Measurements from ENCODE around the gene TGIF1.
"Not testable (repeated sequence)": the region's sequence is repeated elsewhere in the genome, so short reads cannot be mapped to it uniquely, and the experiment has no call there.

TGIF1 gene

DNA sequence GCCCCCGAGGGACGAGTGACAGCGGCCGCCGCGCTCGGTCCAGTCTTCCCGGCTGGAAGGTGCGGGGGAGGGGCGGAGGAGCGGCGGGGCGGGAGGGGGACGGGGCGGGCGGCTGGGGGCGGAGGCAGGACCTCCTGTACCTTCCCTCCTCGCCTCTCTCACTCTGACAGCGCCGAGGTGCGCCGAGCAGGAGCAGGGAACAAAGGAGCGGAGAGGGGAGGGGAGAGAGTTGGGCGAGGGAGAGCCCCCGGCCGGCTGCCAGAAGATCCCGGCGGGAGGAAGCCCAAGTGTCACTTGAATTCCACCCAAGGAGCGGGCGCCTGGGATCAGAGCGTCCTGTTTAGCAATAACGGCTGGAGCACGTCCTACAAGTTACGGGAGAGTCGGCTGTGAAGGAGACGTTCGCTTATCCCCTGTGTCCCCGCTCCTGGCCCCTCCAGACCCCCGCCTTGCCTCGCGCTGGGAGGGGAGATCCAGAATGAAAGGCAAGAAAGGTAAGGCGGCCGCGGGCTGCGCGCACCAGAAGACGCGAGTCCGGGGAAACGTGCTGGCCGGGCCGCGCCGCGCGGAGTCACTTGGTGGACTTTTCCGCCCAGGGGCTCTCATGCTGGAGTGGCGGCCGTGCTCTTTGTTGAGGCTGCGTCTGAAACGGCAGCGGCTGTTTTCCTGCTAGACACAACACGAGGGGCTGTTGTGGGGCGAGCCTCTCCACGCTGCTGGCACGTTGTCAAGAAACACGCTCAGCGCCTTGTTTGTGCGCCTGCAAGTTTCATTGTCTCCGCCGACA, at the start of gene TGIF1:
TGIF1 (plus strand) TSS at position 161 of the 787 bp plus-strand sequence; CDS start at position 479, 318 bp downstream.
- DNase-seq: peak; percentile 91

DNA sequence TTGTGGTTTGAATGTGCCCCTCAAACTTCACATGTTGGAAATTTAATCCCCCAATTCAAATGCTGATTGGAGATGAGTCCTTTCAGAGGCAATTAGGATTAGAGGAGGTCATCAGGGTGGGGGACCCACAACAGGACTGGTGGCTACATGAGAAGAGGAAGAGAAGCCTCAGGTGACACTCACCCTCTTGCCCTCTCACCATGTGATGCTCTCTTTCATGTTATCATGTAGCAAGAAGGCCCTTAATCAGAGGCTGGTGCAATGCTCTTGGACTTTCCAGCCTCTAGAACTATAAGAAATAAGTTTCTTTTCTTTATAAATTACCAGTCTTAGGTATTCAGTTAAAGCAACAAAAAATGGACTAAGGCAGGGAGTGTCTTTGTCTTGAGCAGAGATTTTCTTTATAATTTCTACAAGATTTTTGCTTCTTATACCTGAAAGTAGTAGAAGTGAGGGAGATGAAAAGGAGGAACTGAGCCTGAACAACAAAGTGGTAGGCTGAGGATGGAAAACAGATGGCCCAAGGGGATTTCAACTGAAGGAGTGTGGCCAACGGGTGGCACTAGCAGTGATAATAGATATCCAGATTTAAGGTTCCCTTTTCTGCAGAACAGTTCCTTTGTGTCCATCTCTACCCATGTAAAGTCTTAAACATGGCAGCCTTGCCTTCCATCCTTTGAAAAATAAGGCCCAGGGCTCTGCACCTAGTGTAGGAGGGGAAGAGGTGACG, 49.2 kb upstream of the TGIF1 start:
- no peak for DNase-seq

- DNase-seq: no peak
Observed at GRCh38 chr18:3401669-3402620, 48.0 kb upstream of the TGIF1 start.

DNA sequence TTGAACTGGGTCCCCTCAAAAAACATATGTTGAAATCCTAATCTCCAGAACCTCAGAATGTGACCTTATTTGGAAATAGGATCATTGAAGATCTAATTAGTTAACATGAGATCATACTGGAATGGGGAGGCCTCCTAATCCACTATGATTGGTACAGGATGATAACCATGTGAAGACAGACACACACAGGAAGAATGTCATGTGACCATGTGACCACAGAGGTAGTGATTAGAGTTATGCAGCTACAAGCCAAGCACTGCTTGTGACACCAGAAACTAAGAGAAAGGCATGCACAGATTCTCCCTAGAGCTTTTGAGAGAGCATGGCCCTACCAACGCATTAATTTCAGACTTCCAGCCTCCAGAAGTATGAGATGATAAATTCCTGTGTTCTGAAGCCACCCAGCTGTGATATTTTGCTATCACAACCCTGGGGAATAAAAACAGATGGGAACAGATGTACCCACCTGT, 47.0 kb upstream of the TGIF1 start:
- DNase-seq: no peak

GRCh38 chr18:3405713-3406112, 44.3 kb upstream of the TGIF1 start:
- DNase-seq: no peak

- no peak for DNase-seq
Observed at GRCh38 chr18:3408107-3408506, 41.9 kb upstream of the TGIF1 start.

DNA sequence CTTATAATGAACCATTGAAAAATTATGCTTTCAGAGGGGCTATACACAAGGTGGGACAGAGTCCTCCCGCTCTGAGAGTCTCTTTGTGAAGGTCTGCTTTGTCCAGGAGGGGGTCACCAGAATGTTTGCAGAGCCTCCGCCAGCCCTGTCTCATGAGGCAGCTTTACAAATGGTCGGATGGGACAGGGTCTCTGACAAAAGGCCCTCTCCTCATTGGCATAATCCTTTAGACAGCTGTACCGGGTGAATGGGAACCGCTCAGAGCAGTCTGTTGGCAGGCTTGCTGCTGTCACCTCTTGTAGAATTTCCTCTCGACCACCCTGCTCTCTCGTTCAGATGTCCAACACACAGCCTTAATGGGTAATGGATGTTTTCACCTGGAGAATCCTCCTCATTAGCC, 40.2 kb upstream of the TGIF1 start:
- no peak for DNase-seq

DNA sequence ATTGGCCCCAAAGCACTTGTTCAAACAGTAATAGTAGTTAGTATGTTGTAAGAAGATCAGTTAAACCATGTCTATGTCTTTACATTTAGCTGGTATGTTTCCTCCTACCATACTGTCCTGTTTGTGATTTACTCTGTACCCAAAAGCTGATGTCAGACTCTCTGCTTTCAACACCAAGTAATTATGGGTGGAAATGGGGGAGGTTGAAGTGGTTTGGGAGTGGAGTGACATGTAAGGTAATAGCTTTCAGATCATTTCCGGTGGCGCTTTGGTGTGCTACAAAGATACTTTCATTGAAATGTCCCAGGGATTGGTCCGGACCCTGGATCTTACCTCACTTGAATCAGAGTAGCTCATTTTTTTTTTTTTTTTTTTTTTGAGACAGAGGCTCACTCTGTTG, 39.7 kb upstream of the TGIF1 start:
- DNase-seq: no peak

GRCh38 chr18:3410876-3411275, 39.1 kb upstream of the TGIF1 start:
- DNase-seq: not testable (repeated sequence)

GRCh38 chr18:3411327-3411726, 38.6 kb upstream of the TGIF1 start:
- DNase-seq: no peak

DNA sequence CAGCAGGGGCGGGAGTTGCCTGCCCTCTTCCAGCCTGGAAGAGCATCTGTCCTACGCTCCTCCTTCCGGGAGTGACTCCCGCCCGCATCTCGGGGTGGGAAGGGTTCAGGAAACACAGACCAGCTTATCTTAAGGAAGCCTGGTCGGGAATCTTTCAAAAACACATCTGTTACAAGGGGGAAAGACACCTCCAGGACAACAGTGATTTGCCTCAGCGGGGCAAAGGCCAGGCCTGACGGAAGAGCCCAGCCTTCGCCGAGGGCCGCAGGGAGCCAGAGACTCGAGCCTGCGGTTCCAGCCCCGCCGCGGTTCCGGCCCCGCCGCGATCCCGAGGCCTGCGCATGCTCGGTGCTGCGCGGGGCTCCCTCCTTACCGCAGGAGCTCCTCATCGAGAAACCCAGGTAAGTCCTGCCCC, 38.1 kb upstream of the TGIF1 start:
- no peak for DNase-seq

DNA sequence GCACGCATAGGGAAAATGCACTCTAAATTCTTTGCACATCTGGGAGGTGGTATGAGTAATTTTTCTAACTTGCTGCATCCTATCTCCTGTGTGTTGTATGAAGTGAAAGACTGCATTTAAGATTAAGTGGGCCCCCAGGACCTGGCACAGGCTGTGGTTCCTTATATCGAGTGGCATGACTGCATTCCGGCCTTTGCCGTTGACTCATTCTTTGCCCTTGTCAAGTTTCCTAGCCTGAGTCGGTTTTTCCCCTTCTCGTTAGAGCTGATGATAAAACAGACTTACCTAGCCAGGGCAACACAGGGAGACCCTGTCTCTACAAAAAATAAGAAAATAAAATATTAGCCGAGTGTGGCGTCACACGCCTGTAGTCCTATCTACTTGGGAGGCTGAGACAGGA, 37.4 kb upstream of the TGIF1 start:
- DNase-seq: peak; percentile 31

DNA sequence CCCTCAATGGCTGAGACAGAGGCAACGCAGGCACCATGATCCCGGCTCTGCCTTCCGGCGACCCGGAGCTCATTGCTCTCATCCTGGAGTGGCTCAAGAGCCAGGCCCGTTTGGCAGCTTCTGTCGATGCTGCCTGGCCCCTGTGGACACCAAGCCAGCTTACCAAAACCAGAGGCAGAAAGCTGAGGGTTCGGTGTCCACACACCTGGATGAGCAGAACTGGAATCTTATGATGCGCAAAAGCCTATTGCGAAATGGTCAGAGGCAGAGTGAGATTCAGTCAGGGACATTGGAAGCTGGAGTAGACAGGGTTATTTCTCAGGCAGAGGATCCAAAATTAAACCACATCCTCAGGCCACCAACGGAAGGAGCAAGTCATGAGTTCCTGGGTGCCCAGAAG, 34.9 kb upstream of the TGIF1 start:
- DNase-seq: peak; percentile 40

- DNase-seq: no peak
Observed at GRCh38 chr18:3418083-3418482, 31.9 kb upstream of the TGIF1 start.

GRCh38 chr18:3420919-3421279, 29.1 kb upstream of the TGIF1 start:
- DNase-seq: no peak

- no peak for DNase-seq
Observed at GRCh38 chr18:3422905-3423304, 27.1 kb upstream of the TGIF1 start.

- DNase-seq: no peak
Observed at GRCh38 chr18:3424280-3424890, 25.6 kb upstream of the TGIF1 start.

DNA sequence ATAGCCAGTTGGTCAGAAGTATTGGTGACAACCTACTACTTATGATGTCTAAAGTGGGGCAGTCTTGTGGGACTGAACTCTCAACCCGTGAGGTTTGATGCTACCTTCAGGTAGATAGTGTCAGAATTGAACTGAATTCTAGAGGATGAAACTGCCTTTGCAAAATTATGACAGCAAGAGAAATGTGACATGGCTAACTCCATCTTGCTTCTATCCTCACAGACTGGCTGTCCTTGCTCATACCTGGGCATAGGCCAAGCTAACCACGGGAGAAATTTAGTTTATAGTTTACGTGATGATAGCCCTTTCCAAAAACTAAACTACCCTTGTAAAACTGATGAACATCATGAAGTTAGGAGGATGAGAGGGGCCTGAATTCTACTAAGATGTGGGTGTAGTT, 24.9 kb upstream of the TGIF1 start:
- no peak for DNase-seq

- no peak for DNase-seq
Observed at GRCh38 chr18:3425446-3425845, 24.5 kb upstream of the TGIF1 start.

GRCh38 chr18:3426074-3426473, 23.9 kb upstream of the TGIF1 start:
- DNase-seq: no peak

GRCh38 chr18:3427944-3428343, 22.0 kb upstream of the TGIF1 start:
- no peak for DNase-seq

GRCh38 chr18:3429121-3429520, 20.9 kb upstream of the TGIF1 start:
- no peak for DNase-seq

- no peak for DNase-seq
Observed at GRCh38 chr18:3434685-3435084, 15.3 kb upstream of the TGIF1 start.
